ENCODE results near the gene SLC7A1.

The SLC7A1 gene

GRCh38 chr13:29510651-29511084, 84.8 kb downstream of the SLC7A1 start:
- no peak for DNase-seq (ENCODE audit: low read depth in 2 of 2)

- no peak for DNase-seq (ENCODE audit: low read depth in 2 of 2)
Measured at GRCh38 chr13:29509999-29510589, 85.4 kb downstream of the SLC7A1 start.

DNA sequence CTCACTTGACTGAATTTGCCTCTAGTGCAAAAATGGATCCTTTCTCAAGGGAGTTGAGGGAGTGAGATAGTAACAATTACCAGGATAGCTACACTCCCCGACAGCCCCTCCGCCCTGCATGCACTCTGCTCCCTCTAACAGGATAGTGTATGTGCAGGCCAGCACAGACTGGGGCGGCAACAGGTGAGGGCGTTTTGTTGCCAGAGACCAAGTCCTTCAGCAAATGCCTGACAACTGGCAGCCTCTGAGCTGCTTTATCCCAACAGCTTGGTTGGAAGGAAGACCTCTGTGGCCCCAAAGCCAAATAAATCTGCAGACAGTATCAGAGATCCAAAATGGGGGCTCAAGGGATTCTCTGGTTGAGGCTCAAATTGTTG, 86.6 kb downstream of the SLC7A1 start:
- DNase-seq (ENCODE audit: low read depth in 2 of 2): no peak

- peak; percentile 51 to 67 for DNase-seq (ENCODE audit: low read depth in 2 of 2)
Measured at GRCh38 chr13:29508130-29508875, 87.2 kb downstream of the SLC7A1 start.

DNA sequence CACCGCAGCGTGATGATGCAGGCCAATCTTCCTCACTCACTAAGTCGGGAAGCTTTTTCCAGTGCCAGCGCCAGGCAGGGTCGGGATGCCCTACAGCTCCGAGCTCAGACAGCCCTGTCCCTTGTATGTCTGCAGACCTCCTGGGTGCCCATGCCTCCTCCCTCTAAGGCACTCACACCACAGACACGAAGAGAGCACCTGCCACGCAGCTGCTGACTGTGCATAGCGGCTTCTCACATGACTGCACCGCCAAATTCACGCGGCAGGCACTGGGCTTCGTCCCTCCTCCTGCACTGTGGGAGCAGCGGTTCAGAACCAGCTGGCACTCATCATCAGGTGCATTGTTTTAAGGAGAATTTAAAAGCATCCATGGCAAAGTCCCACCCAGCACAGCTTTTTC, 88.1 kb downstream of the SLC7A1 start:
- no peak for DNase-seq (ENCODE audit: low read depth in 2 of 2)

DNA sequence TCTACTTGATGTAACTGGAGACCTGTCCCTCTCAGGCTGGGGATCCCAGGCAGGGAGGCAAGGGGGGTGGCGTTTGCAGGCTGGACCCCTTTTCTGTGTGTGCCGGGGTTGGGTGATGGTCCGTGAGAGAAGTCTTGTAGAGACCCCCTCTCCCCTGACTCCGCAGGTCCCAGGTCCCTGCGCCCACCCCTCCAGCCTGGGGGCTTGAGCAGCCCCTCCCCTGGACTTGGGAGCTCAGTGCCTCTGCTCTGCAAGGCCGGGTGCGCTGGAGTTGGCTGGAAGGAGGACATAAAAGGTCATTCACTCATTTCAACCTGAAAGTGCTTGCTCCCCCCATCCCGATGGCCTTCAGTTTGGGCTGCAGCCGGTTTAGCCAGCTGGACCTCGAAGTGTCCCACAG, 89.5 kb downstream of the SLC7A1 start:
- no peak for DNase-seq (ENCODE audit: low read depth in 2 of 2)

GRCh38 chr13:29505511-29505910, 90.0 kb downstream of the SLC7A1 start:
- no peak for DNase-seq (ENCODE audit: low read depth in 2 of 2)

GRCh38 chr13:29504691-29505090, 90.8 kb downstream of the SLC7A1 start:
- DNase-seq (ENCODE audit: low read depth in 2 of 2): no peak

DNA sequence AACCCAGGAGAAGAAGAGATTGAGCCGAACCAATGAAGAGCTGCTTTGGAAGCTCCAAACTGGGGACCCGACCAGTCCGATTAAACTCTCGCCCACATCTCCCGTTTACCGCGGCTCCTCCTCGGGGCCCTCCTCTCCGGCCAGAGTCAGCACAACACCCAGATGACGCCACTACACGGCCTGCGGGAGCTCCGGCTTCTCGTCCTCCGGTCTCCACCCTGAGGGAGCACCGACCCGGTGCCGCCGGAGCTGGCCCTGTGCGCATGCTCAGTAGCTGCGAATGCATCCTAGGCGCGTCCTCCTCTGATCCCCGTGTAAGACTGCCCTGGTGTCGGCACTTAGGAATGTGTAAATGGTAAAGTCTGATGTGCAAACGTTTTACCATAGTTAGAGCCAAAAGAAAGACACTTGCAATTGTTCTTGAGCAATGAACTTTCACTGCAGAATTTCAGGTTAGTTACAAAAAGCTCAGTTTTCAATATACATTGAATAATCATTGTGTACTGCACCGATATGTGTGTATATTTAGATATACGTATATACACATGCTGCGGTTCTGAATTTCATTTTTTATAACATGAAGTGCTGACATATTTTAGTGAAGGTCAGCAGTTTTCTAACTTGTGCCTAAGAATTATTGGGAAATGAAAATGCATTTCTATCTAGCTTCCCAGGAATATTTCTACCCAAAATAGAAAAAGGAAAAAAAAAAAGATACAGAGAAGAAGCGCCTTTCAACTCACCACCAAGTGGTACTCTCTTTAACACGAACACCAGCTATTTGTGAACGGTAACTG, 92.2 kb downstream of the SLC7A1 start:
- DNase-seq (ENCODE audit: low read depth in 2 of 2): no peak

DNA sequence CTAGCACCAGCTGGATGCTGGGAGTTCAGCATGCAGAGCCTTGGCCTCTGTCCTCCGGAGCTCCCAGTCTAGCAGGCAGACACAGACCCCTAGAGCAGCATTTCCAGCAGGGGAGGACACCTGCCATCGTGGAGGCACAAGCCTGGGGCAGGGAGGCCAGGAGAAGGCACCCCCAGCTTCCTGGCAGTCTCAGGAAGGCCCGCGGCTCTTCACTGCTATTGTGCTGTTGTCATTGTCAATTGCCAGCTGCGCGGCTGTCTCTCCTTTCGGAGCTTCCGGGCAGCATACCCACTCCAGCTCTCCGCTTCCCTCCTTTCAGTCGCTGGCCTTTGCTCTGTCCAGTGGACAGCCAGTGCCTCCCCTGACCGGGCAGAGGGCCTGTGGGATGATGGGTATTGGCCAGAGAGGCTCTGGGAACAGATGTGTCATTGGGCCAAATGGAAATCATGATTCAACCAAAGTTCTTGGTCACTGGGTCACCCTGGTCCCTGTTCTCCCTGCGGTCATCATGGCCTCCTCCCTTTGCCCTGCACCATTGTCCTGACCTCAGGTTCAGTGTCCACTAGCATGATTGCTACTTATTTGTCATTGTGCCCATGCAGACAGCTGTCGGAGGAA, 93.0 kb downstream of the SLC7A1 start:
- DNase-seq (ENCODE audit: low read depth in 2 of 2): no peak

DNA sequence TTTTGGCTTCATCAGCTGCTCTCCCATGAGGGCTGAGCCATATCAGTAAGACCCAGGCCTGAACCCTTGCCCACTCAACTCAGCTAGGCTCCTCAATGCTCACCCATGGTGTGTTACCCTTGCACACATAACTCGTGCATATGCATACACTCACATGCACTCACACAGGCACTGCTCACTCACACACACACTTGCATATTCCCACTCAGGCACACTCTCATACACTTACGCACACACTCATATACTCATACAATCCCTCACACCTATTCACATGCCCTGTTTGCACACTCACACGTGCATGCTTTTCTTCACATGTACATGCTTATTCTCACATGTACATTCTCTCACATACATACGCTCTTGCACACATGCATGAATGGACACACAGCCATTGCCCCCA, 93.8 kb downstream of the SLC7A1 start:
- DNase-seq (ENCODE audit: low read depth in 2 of 2): no peak

- DNase-seq (ENCODE audit: low read depth in 2 of 2): no peak
Measured at GRCh38 chr13:29500386-29500785, 95.1 kb downstream of the SLC7A1 start.

- no peak for DNase-seq (ENCODE audit: low read depth in 2 of 2)
Measured at GRCh38 chr13:29499506-29500165, 95.9 kb downstream of the SLC7A1 start.

DNA sequence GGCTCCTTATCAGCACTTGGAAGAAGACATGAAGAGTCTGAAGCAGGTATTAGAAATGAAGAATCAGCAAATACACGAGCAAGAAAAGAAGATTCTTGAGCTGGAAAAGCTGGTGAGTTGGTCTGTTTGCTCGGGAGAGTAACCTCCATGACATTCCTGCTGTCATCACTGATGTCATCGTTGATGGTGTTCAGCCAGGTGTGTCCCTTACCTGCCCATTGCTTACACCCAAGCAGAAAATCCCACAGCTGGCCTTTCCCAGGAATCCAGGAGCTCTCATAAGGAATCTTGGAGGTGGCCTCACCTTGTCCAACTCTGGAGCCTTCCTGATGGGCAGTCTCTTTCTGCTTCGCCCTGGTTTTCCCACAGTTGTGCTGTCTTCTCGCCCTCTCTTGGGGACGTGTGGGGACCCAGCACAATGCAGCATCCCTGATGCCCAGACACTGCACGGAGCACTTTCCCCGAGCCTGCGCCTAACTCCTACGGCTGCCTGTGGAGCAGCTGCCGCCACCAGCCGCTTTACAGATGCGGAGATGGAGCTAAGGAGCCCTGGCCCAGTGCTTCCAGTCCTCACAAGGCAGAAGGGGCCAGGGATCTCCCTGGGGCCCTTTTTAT, 97.0 kb downstream of the SLC7A1 start:
- DNase-seq (ENCODE audit: low read depth in 2 of 2): no peak

GRCh38 chr13:29497137-29497654, 98.3 kb downstream of the SLC7A1 start:
- DNase-seq (ENCODE audit: low read depth in 2 of 2): no peak

DNA sequence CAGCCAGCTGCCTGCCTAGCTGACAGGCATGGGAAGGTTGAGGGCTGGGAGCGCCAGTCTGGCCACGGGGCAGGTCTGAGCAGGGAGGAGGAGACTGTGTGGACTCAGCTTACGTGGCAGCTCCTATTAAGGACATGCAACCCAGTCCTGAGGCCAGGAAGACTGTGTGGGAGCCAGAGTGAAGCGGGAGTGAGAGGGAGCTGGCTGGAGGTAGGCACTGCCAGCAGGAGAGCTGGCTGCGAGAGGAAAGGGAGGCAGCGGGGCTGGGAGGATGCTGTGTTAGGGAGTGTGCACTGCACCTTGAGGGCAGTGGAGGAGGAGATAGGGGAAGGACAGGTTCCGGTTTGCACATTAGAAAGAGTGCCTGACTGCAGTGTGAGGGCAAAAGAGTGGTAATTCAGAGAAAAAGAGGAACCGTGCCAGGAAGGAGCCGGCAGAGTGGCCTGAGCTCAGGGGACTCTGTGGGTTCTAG, 99.2 kb downstream of the SLC7A1 start:
- no peak for DNase-seq (ENCODE audit: low read depth in 2 of 2)

GRCh38 chr13:29494520-29494919, 101.0 kb downstream of the SLC7A1 start:
- DNase-seq (ENCODE audit: low read depth in 2 of 2): no peak

DNA sequence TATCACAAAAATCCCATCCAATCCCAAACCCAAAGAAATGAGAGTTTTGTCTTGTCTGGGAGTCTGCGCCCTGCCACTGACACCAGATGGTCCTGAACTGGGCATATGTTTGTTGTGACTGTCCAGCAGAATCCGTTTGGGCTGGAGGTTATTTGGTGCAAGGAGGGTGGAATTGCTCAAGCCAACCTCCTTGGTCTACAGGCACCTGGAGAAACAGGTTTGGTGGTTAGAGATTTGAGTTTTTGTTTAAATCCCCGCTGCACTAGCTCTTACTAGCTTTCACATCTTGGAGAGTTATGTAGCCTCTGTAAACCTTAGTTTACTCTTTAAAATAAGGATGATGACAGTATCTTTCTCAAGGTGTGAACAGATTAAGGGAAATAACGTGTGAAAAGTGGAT, 101.7 kb downstream of the SLC7A1 start:
- DNase-seq (ENCODE audit: low read depth in 2 of 2): no peak

DNA sequence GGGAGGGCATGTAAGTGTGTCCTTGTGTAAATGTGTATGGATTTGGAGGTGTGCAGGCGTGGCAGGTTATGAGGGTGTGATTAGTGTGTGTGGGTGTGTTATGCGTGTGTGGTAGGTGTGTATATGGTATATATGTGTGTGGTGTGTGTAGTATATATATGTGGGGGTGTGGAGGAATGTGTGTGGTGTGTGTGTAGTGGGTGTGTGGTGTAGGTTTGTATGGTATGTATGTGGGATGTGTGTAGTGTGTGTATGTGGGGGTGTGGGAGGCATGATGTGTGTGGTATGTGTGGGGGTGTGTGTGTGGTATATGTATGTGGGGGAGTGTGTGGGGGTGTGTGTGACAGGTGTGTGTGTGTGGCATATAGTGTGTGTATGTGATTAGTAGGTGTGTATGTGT, 104.2 kb downstream of the SLC7A1 start:
- DNase-seq (ENCODE audit: low read depth in 2 of 2): no peak

DNA sequence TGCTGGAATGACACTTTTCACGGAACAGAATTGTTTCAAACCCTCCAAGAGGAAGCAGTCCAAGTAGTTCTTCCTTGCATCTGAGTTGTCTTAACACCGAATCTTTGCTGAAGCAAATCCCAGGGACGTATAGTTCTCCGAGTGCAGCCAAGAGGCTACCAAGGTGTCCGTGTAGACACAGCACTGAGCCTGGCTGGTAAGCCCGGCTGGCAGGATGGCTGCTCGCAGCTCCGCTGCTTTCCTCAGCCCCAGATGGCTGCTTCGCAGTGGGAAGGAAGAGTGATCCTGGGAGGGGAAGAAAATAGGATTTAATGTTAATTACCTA, 105.0 kb downstream of the SLC7A1 start:
- no peak for DNase-seq (ENCODE audit: low read depth in 2 of 2)
